Vagina (tissue), 2 donors: ENCODE measurements around the gene MRPL10. TPM values are rescaled to one million over a fixed set of nuclear protein-coding genes. Genes with fewer than 3 reads are reported as not detected.
A peak's percentile ranks its signal among the peaks of the same experiment; 100 is the strongest.

Experiments
- DNase-seq, 2 donors: peaks; one replicate each; pipeline ENCODE4 v3.0.0-alpha.2; 2017; ENCODE audit errors: extremely low spot score in 2 of 2
- H3K27ac ChIP-seq: fragments of 200-600 bp; sonication (generic); one replicate; pipeline ENCODE4 v1.5.1; 2019
- H3K27me3 ChIP-seq: fragments of 200-600 bp; sonication (generic); one replicate; pipeline ENCODE4 v1.5.1; 2019
- H3K36me3 ChIP-seq, 2 donors: fragments of 200-600 bp; sonication (generic); one replicate each; pipeline ENCODE4 v1.5.1; 2017 to 2019
- H3K4me1 ChIP-seq: fragments of 200-600 bp; sonication (generic); one replicate; pipeline ENCODE4 v1.5.1; 2019
- H3K4me3 ChIP-seq, 2 donors: fragments of 200-600 bp; sonication (generic); 1 replicate in 1 of 2; 2 replicates in 1 of 2; pipeline ENCODE4 v1.5.1; 2016 to 2019
- H3K9me3 ChIP-seq: fragments of 200-600 bp; sonication (generic); one replicate; pipeline ENCODE4 v1.5.1; 2019
- CTCF ChIP-seq, 3 experiments: fragments of 450-650 bp in 2 of 3; fragments of 200-600 bp in 1 of 3; sonication (generic) in 1 of 3; IDR thresholded peaks; one replicate each; pipeline ENCODE4 v1.5.1; 2017 to 2019; ENCODE audit warnings: antibody characterized with exemption in 3 of 3, mild to moderate bottlenecking in 2 of 3, moderate library complexity in 2 of 3
- POLR2A ChIP-seq, 2 donors: fragments of 450-650 bp; IDR thresholded peaks; one replicate each; pipeline ENCODE4 v1.6.1; 2017; ENCODE audit warnings: antibody characterized with exemption in 2 of 2, mild to moderate bottlenecking in 2 of 2, moderate library complexity in 2 of 2
- POLR2AphosphoS5 ChIP-seq, 2 donors: sonication (generic); formaldehyde crosslinking; IDR thresholded peaks; one replicate each; pipeline ENCODE4 v1.9.0; 2017; ENCODE audit warnings: antibody characterized with exemption in 2 of 2, mild to moderate bottlenecking in 2 of 2, low read depth in 1 of 2; ENCODE audit not compliant: insufficient read depth in 1 of 2
- intact Hi-C: fragments of 100-400 bp; cut with DNase I; formaldehyde crosslinking; loops from one replicate; pipeline ENCODE4 v1.15.1; 2023
- total RNA-seq: library from RNA; depleted of rRNA; stranded (reverse); fragments of >200 nt; gene quantifications from one replicate; pipeline ENCODE4 v1.2.3, GENCODE V29; 2016

Gene MRPL10
- total RNA-seq, 1 donor from 2014 or later, result 21.4 TPM

DNA sequence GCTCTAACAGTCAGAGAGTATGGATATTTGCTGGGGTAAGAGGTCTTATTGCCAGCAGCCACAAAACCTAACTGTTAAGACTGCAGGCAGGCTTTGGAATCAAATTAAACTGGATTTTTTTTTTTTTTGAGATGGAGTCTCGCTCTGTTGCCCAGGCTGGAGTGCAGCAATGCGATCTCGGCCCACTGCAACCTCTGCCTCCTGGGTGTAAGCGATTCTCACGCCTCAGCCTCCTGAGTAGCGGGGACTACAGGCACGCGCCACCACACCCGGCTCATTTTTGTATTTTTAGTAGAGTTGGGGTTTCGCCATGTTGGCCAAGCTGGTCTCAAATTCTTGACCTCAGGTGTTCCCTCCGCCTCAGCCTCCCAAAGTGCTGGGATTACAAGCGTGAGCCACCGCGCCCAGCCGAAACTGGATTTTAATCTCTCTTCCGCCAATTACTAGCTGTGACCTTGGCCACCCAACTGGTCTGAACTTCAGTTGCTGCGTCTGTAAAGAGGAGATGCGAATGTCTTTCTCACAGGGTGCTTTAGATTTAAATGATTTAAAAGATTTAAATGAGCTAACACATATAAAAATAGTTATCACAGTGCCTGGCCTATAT lies 842 bp downstream of the MRPL10 start:
- Histone ChIP-seq H3K4me3 (peak overlapping the region; percentile 81 to 86), H3K27ac (peak overlapping the region; percentile 70), H3K4me1 (peaks cover 31% of the 10 kb centered on the region), H3K9me3 (no peaks in the 10 kb centered on the region), H3K27me3 (no peaks in the 10 kb centered on the region), H3K36me3 (peaks cover 0 to 24% of the 10 kb centered on the region in 2 donors)
- TF ChIP-seq POLR2AphosphoS5 (IDR thresholded peaks at IDR 0.05; ENCODE audit: insufficient read depth in 1 of 2, low read depth in 1 of 2), result no peak
- no peak for TF ChIP-seq CTCF (IDR thresholded peaks at IDR 0.05)
- no peak for TF ChIP-seq POLR2A (IDR thresholded peaks at IDR 0.05)
- DNase-seq, result no peak
- intact Hi-C loops, result no loop called here

DNA sequence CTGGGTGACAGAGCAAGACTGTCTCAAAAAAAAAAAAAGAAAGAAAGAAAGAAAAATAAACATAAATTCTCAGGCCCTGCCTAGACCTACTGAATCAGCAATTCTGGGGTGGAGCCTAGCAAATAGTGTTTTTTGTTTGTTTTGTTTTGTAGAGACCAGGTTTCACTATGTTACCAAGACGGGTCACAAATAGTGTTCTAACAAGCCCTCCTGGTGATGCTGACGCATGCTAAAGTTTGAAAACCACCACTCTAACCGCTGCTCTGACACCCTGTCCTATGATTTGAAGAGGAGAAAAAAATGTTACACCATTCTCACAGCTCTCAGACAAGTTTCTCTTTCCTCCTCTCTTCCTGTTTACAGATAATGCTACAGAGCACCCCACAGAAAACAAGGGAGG lies 1.5 kb downstream of the MRPL10 start:
- H3K36me3 ChIP-seq, result peaks cover 0 to 30% of the 10 kb centered on the region in 2 donors
- H3K4me3 ChIP-seq, result no peak overlapping the region
- intact Hi-C loops, result no loop called here

GRCh38 chr17:47823519-47823918 lies 7.8 kb downstream of the MRPL10 start:
- no peak for DNase-seq
- peaks cover 0 to 54% of the 10 kb centered on the region in 2 donors for H3K36me3 ChIP-seq
- no peak overlapping the region for H3K27ac ChIP-seq
- intact Hi-C loops, result no loop called here
- H3K4me3 ChIP-seq, result no peak overlapping the region
- H3K4me1 ChIP-seq, result peaks cover 26% of the 10 kb centered on the region
- H3K27me3 ChIP-seq, result no peaks in the 10 kb centered on the region
- no peak for TF ChIP-seq POLR2AphosphoS5 (IDR thresholded peaks at IDR 0.05; ENCODE audit: insufficient read depth in 1 of 2, low read depth in 1 of 2)
- TF ChIP-seq CTCF (IDR thresholded peaks at IDR 0.05), result no peak
- TF ChIP-seq POLR2A (IDR thresholded peaks at IDR 0.05), result no peak
- H3K9me3 ChIP-seq, result no peaks in the 10 kb centered on the region

More for the DNA sequence above, 1.5 kb downstream of the MRPL10 start:
- Histone ChIP-seq H3K27ac (no peak overlapping the region), H3K27me3 (no peaks in the 10 kb centered on the region), H3K4me1 (peaks cover 31% of the 10 kb centered on the region), H3K9me3 (no peaks in the 10 kb centered on the region)
- no peak for DNase-seq
- TF ChIP-seq POLR2A (IDR thresholded peaks at IDR 0.05) (no peak), CTCF (IDR thresholded peaks at IDR 0.05) (no peak), POLR2AphosphoS5 (IDR thresholded peaks at IDR 0.05; ENCODE audit: insufficient read depth in 1 of 2, low read depth in 1 of 2) (peak in 1 of 2 donors; percentile 16)

DNA sequence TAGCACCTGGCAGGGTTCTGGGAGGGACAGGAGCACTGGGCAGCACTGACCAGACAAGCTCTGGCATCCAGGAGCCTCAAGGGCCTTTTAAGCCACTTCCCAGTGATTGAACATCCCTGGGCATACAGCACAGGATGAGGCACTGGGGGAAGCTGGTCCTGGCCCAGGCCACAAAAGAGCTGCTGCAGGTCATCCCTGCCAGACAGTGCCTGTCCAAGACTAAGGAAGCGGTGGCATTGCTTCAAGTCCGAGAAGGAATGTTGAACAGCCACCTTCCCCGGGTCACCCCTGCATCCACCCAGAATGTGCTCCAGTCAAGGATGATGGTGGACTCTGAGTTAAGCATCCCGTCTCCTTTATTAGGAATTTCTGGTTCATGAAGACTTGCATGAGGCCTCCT lies 8.6 kb downstream of the MRPL10 start:
- intact Hi-C loops, result no loop called here
- Histone ChIP-seq H3K4me3 (no peak overlapping the region), H3K36me3 (peaks cover 0 to 53% of the 10 kb centered on the region in 2 donors), H3K27ac (no peak overlapping the region), H3K9me3 (no peaks in the 10 kb centered on the region), H3K4me1 (peaks cover 26% of the 10 kb centered on the region), H3K27me3 (no peaks in the 10 kb centered on the region)
- TF ChIP-seq POLR2AphosphoS5 (IDR thresholded peaks at IDR 0.05; ENCODE audit: insufficient read depth in 1 of 2, low read depth in 1 of 2), result no peak
- TF ChIP-seq CTCF (IDR thresholded peaks at IDR 0.05), result no peak
- no peak for TF ChIP-seq POLR2A (IDR thresholded peaks at IDR 0.05)
- no peak for DNase-seq
